H9 (cell line): ENCODE results near the gene KCNAB2. TPM values are rescaled to one million over a fixed set of nuclear protein-coding genes. Genes with fewer than 3 reads are reported as not detected.

Source experiments
- DNase-seq: peaks from one replicate; pipeline ENCODE4 v3.0.0-alpha.2; 2017
- H2AFZ ChIP-seq: one replicate; pipeline ENCODE4 v1.6.1; 2013; ENCODE audit warnings: mild to moderate bottlenecking, low read length, control low read depth, moderate library complexity
- H2AK5ac ChIP-seq: 2 replicates; pipeline ENCODE4 v1.6.1; 2013; ENCODE audit warnings: low read length, control low read depth, mixed read lengths; ENCODE audit not compliant: insufficient read length
- H2BK120ac ChIP-seq: one replicate; pipeline ENCODE4 v1.6.1; 2013; ENCODE audit warnings: low read depth, mild to moderate bottlenecking, low read length, control low read depth, inconsistent platforms; ENCODE audit not compliant: poor library complexity, severe bottlenecking
- H2BK12ac ChIP-seq: 2 replicates; pipeline ENCODE4 v1.6.1; 2013; ENCODE audit warnings: low read length, control low read depth, mixed read lengths, low read depth; ENCODE audit not compliant: insufficient read length
- H2BK15ac ChIP-seq: 2 replicates; pipeline ENCODE4 v1.6.1; 2013; ENCODE audit warnings: low read depth, low read length, control low read depth
- H2BK20ac ChIP-seq: one replicate; pipeline ENCODE4 v1.6.1; 2013; ENCODE audit warnings: low read depth, mild to moderate bottlenecking, low read length, control low read depth, inconsistent platforms; ENCODE audit not compliant: poor library complexity, severe bottlenecking
- H2BK5ac ChIP-seq: 2 replicates; pipeline ENCODE4 v1.6.1; 2013; ENCODE audit warnings: low read length, control low read depth, mixed read lengths; ENCODE audit not compliant: insufficient read length
- H3K14ac ChIP-seq: 2 replicates; pipeline ENCODE4 v1.6.1; 2013; ENCODE audit warnings: low read length, control low read depth; ENCODE audit not compliant: insufficient read depth
- H3K18ac ChIP-seq: 2 replicates; pipeline ENCODE4 v1.6.1; 2013; ENCODE audit warnings: low read depth, mild to moderate bottlenecking, mixed read lengths, low read length, control low read depth; ENCODE audit not compliant: insufficient read length
- H3K23ac ChIP-seq: 2 replicates; pipeline ENCODE4 v1.6.1; 2013; ENCODE audit warnings: low read length, control low read depth, mixed read lengths, low read depth; ENCODE audit not compliant: insufficient read length
- H3K23me2 ChIP-seq: 2 replicates; pipeline ENCODE4 v1.6.1; 2013; ENCODE audit warnings: low read depth, mild to moderate bottlenecking, mixed read lengths, low read length, control low read depth; ENCODE audit not compliant: insufficient read length, poor library complexity, severe bottlenecking
- H3K27ac ChIP-seq: 2 replicates; pipeline ENCODE4 v1.5.1; 2013; ENCODE audit warnings: low read length, control low read depth, mixed read lengths, low read depth; ENCODE audit not compliant: insufficient read length
- H3K27me3 ChIP-seq: 2 replicates; pipeline ENCODE4 v1.6.1; 2013; ENCODE audit warnings: low read length, control low read depth, inconsistent platforms; ENCODE audit not compliant: insufficient read depth
- H3K4ac ChIP-seq: 2 replicates; pipeline ENCODE4 v1.6.1; 2013; ENCODE audit warnings: low read depth, mild to moderate bottlenecking, control low read depth, inconsistent platforms, low read length, moderate library complexity
- H3K4me1 ChIP-seq: 2 replicates; pipeline ENCODE4 v1.6.1; 2013; ENCODE audit warnings: low read length, control low read depth, inconsistent platforms; ENCODE audit not compliant: insufficient read depth
- H3K4me2 ChIP-seq: 2 replicates; pipeline ENCODE4 v1.6.1; 2013; ENCODE audit warnings: low read length, control low read depth, mixed read lengths; ENCODE audit not compliant: insufficient read length, insufficient read depth
- H3K56ac ChIP-seq: 2 replicates; pipeline ENCODE4 v1.6.1; 2013; ENCODE audit warnings: low read depth, mild to moderate bottlenecking, mixed read lengths, low read length, control low read depth; ENCODE audit not compliant: insufficient read length
- H3K79me1 ChIP-seq: 2 replicates; pipeline ENCODE4 v1.6.1; 2013; ENCODE audit warnings: low read depth, mild to moderate bottlenecking, moderate library complexity, low read length, control low read depth, inconsistent platforms; ENCODE audit not compliant: insufficient read depth, poor library complexity, severe bottlenecking
- H3K79me2 ChIP-seq: 2 replicates; pipeline ENCODE4 v1.6.1; 2013; ENCODE audit warnings: low read length, control low read depth, inconsistent platforms; ENCODE audit not compliant: insufficient read depth
- H3K9ac ChIP-seq: 2 replicates; pipeline ENCODE4 v1.6.1; 2013; ENCODE audit warnings: low read length, control low read depth, mixed read lengths; ENCODE audit not compliant: insufficient read length; ENCODE audit errors: extremely low read depth
- H3K9me3 ChIP-seq: one replicate; pipeline ENCODE4 v1.6.1; 2013; ENCODE audit warnings: low read depth, low read length, inconsistent platforms; ENCODE audit not compliant: control insufficient read depth
- H3T11ph ChIP-seq: one replicate; pipeline ENCODE4 v1.6.1; 2013; ENCODE audit warnings: mild to moderate bottlenecking, low read length, control low read depth, inconsistent platforms
- H4K20me1 ChIP-seq: one replicate; pipeline ENCODE4 v1.6.1; 2013; ENCODE audit not compliant: control insufficient read depth, insufficient read length, insufficient read depth
- H4K5ac ChIP-seq: 2 replicates; pipeline ENCODE4 v1.6.1; 2013; ENCODE audit warnings: low read depth, mild to moderate bottlenecking, mixed read lengths, low read length, control low read depth; ENCODE audit not compliant: insufficient read length
- H4K8ac ChIP-seq: replicated peaks from 2 replicates; pipeline ENCODE4 v1.6.1; 2013; ENCODE audit warnings: low read length, control low read depth, mixed read lengths, low read depth; ENCODE audit not compliant: insufficient read length
- H4K91ac ChIP-seq: 2 replicates; pipeline ENCODE4 v1.6.1; 2013; ENCODE audit warnings: low read depth, mild to moderate bottlenecking, moderate library complexity, mixed read lengths, low read length, control low read depth; ENCODE audit not compliant: insufficient read length
- H3K27ac Mint-ChIP-seq, 3 experiments: 2 replicates in 2 of 3; 3 replicates in 1 of 3; pipeline ENCODE4 v1.8.0; 2020 to 2021; ENCODE audit warnings: mixed read lengths in 3 of 3, mild to moderate bottlenecking in 1 of 3, moderate library complexity in 1 of 3
- H3K27me3 Mint-ChIP-seq: 2 replicates; pipeline ENCODE4 v1.8.0; 2021; ENCODE audit warnings: low read depth, mild to moderate bottlenecking, moderate library complexity, mixed read lengths
- H3K36me3 Mint-ChIP-seq, 3 experiments: 2 replicates in 2 of 3; 3 replicates in 1 of 3; pipeline ENCODE4 v1.8.0; 2020 to 2021; ENCODE audit warnings: low read depth in 3 of 3, mixed read lengths in 3 of 3; ENCODE audit not compliant: insufficient read depth in 1 of 3
- H3K4me1 Mint-ChIP-seq, 2 experiments: 2 replicates each; pipeline ENCODE4 v1.8.0; 2020; ENCODE audit warnings: mixed read lengths in 2 of 2
- H3K4me3 Mint-ChIP-seq, 2 experiments: 2 replicates in 1 of 2; 3 replicates in 1 of 2; pipeline ENCODE4 v1.8.0; 2020 to 2021; ENCODE audit warnings: mild to moderate bottlenecking in 2 of 2, mixed read lengths in 2 of 2, moderate library complexity in 1 of 2
- H3K9me3 Mint-ChIP-seq, 2 experiments: 2 replicates in 1 of 2; 3 replicates in 1 of 2; pipeline ENCODE4 v1.8.0; 2020; ENCODE audit warnings: mild to moderate bottlenecking in 2 of 2, mixed read lengths in 2 of 2, moderate library complexity in 1 of 2
- CTCF ChIP-seq: fragments of 200-600 bp; sonication (generic); conservative IDR thresholded peaks from 3 replicates; pipeline ENCODE4 v1.8.0; 2021; ENCODE audit warnings: antibody characterized with exemption, mild to moderate bottlenecking
- WGBS: extraction: QIAGEN DNeasy Blood & Tissue Kit; methylation state at CpG from one replicate; pipeline ENCODE4 v1.1.7; 2013; ENCODE audit warnings: missing lambda C conversion rate, low lambda C conversion rate, mixed read lengths; ENCODE audit not compliant: insufficient read length; ENCODE audit errors: extremely low coverage; 5-methylcytosine and 5-hydroxymethylcytosine counted together
- total RNA-seq: library from RNA; stranded (reverse); gene quantifications from 2 replicates; pipeline ENCODE4 v1.2.1, GENCODE V29; 2021

The KCNAB2 gene
- total RNA-seq, 1 experiment from 2014 or later: 8.3 TPM

DNA sequence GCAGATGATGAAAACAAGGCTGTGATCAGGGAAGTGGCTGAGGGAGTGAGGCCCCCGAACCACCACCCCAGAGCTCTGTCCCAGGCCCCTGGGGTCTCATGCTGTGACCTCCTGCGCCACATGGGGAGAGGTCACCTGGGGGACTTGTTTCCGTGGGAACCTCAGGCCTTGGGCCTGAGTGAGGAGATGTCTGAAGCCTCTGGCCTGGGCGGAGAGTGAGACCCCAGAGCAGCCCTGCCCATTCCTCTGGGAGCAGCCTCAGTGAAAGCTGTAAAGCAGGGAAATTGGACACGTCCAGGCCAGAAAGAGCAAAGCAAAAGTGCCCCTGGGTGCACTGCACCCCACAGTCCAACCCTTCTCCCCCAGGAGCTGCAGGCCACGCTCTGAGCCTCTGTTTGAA lies 37.0 kb upstream of the KCNAB2 start:
- Histone ChIP-seq H3K79me1 (no peaks in the 10 kb centered on the region), H3K18ac (no peak overlapping the region)

More for the DNA sequence above, 37.0 kb upstream of the KCNAB2 start:
- Histone ChIP-seq H3K23ac (no peak overlapping the region), H4K5ac (no peak overlapping the region), H3K23me2 (no peaks in the 10 kb centered on the region), H3T11ph (no peak overlapping the region), H3K56ac (no peak overlapping the region), H2AFZ (no peak overlapping the region), H4K20me1 (no peaks in the 10 kb centered on the region), H3K14ac (no peak overlapping the region), H3K9ac (no peak overlapping the region), H2BK20ac (no peak overlapping the region), H3K4ac (no peak overlapping the region), H3K27ac (no peak overlapping the region), H2BK12ac (no peak overlapping the region), H2BK120ac (no peak overlapping the region), H2BK5ac (no peak overlapping the region), H4K8ac (no peak overlapping the region), H3K4me2 (no peak overlapping the region), H3K9me3 (no peaks in the 10 kb centered on the region), H4K91ac (no peak overlapping the region), H2BK15ac (no peak overlapping the region), H3K79me2 (no peaks in the 10 kb centered on the region), H3K27me3 (no peaks in the 10 kb centered on the region), H3K4me1 (no peaks in the 10 kb centered on the region), H2AK5ac (no peak overlapping the region)
- H3K9me3 Mint-ChIP-seq: no peaks in the 10 kb centered on the region
- peaks cover 0 to 1% (median 0%) of the 10 kb centered on the region in 3 experiments; a peak in 1 of 7 replicates for H3K36me3 Mint-ChIP-seq
- whole genome bisulfite sequencing: no CpG with 5 or more reads among the region's 6 CpGs
- no peak for DNase-seq
- peaks cover 10 to 21% of the 10 kb centered on the region in 2 experiments for H3K4me1 Mint-ChIP-seq
- no peak overlapping the region for H3K4me3 Mint-ChIP-seq
- no peak overlapping the region; a peak in 1 of 7 replicates for H3K27ac Mint-ChIP-seq
- peaks cover 23% of the 10 kb centered on the region for H3K27me3 Mint-ChIP-seq
- no peak for TF ChIP-seq CTCF
